ENCODE data around the gene SOAT1.
"Not testable (repeated sequence)": the region's sequence is repeated elsewhere in the genome, so short reads cannot be mapped to it uniquely, and the experiment has no call there.

SOAT1 gene

DNA sequence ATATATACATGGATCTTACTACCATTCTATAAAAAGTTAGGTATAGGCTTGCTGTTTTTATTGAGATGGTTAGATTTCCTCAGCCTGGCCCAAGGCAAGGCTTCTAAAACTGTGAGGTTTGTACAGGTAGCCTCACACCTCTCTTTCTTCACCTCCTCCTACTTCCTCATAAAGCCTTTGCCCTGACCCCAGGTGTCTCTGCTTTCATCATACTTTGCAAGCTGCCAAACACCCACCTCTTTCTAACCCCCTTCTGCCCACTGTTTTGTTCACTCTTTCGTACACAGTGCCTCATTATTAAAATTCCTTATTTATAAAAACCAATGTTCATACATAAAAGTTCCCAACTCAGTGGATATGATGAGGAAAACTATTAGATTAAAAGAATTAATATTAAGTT lies 31.4 kb upstream of the SOAT1 start:
- Histone ChIP-seq H3K4me1 (no peaks in the 10 kb centered on the region), H3K36me3 (no peaks in the 10 kb centered on the region), H3K27ac (no peak overlapping the region), H3K4me3 (no peak overlapping the region), H3K9me3 (no peaks in the 10 kb centered on the region), H3K27me3 (no peaks in the 10 kb centered on the region)
- intact Hi-C loops (cut with DNase I; ENCODE audit: low total_unique reads): no loop called here
- TF ChIP-seq, protein P1, sequence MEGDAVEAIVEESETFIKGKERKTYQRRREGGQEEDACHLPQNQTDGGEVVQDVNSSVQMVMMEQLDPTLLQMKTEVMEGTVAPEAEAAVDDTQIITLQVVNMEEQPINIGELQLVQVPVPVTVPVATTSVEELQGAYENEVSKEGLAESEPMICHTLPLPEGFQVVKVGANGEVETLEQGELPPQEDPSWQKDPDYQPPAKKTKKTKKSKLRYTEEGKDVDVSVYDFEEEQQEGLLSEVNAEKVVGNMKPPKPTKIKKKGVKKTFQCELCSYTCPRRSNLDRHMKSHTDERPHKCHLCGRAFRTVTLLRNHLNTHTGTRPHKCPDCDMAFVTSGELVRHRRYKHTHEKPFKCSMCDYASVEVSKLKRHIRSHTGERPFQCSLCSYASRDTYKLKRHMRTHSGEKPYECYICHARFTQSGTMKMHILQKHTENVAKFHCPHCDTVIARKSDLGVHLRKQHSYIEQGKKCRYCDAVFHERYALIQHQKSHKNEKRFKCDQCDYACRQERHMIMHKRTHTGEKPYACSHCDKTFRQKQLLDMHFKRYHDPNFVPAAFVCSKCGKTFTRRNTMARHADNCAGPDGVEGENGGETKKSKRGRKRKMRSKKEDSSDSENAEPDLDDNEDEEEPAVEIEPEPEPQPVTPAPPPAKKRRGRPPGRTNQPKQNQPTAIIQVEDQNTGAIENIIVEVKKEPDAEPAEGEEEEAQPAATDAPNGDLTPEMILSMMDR (IDR thresholded peaks at IDR 0.05): no peak
- DNase-seq: no peak

DNA sequence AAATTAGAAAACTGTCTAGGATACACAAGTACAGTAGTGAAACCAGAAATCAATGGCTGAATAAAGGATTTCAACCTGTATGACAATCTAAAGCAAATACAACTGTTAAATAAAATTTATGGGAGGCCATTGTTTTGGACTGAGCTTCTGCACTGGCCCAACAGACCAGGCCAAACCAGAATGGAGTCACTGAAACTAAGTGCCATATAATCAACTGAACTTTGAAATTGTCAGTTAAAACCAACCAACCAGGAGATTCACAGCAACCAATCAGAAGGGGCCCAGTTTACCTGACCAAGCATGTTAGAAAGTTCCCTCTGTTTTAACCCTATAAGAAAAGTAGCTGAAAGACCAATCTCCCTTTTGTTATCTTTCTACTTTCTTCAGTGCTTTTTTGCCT lies 30.5 kb upstream of the SOAT1 start:
- no peaks in the 10 kb centered on the region for H3K36me3 ChIP-seq
- TF ChIP-seq, protein P1 (IDR thresholded peaks at IDR 0.05): no peak
- H3K27me3 ChIP-seq: no peaks in the 10 kb centered on the region
- no peaks in the 10 kb centered on the region for H3K4me1 ChIP-seq
- no peak overlapping the region for H3K4me3 ChIP-seq
- H3K27ac ChIP-seq: no peak overlapping the region
- intact Hi-C loops (cut with DNase I; ENCODE audit: low total_unique reads): no loop called here
- no peak for DNase-seq
- H3K9me3 ChIP-seq: no peaks in the 10 kb centered on the region

DNA sequence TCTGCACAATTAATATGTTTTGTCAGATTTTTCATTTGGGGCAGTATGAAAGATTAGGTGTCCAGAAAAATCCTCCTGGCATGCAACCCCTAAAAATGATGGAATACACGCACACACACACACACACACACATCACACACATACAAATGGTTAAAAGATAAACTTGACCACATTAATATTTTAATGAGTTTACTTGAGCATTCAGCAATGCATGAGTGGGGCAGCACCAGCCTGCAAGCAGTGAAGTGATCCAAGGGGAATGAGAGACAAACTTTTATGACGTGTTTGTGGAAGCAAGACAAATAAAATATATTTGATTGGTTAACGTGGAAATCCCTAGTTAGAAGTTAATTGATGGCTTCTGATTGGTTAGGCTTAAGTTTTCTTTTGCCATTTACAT lies 29.1 kb upstream of the SOAT1 start:
- H3K4me3 ChIP-seq: no peak overlapping the region
- intact Hi-C loops (cut with DNase I; ENCODE audit: low total_unique reads): no loop called here
- H3K27me3 ChIP-seq: no peaks in the 10 kb centered on the region
- DNase-seq: no peak
- no peaks in the 10 kb centered on the region for H3K36me3 ChIP-seq
- TF ChIP-seq, protein P1 (IDR thresholded peaks at IDR 0.05): no peak
- no peaks in the 10 kb centered on the region for H3K9me3 ChIP-seq
- no peaks in the 10 kb centered on the region for H3K4me1 ChIP-seq
- H3K27ac ChIP-seq: no peak overlapping the region

DNA sequence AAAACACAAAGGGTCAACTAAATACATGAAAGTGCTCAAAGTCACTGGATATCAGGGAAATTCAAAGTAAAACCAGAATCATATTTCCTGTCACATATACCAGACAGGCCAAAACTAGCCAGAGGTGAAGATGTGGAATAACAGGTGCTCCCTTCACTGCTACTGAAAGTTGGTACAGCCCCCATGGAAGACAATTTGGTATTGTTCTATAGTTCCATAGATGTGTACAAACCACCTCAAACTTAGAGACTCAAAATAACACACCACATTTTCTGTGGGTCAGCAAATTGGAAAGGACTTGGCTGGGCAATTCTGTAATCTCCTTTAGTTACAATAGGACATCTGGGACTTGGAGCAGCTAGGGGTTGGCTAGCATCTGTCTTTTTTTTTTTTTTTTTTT lies 24.5 kb upstream of the SOAT1 start:
- Histone ChIP-seq H3K27ac (no peak overlapping the region), H3K27me3 (no peaks in the 10 kb centered on the region), H3K4me3 (no peak overlapping the region), H3K4me1 (no peaks in the 10 kb centered on the region), H3K9me3 (no peaks in the 10 kb centered on the region), H3K36me3 (no peaks in the 10 kb centered on the region)
- TF ChIP-seq, protein P1 (IDR thresholded peaks at IDR 0.05): no peak
- intact Hi-C loops (cut with DNase I; ENCODE audit: low total_unique reads): no loop called here
- no peak for DNase-seq

DNA sequence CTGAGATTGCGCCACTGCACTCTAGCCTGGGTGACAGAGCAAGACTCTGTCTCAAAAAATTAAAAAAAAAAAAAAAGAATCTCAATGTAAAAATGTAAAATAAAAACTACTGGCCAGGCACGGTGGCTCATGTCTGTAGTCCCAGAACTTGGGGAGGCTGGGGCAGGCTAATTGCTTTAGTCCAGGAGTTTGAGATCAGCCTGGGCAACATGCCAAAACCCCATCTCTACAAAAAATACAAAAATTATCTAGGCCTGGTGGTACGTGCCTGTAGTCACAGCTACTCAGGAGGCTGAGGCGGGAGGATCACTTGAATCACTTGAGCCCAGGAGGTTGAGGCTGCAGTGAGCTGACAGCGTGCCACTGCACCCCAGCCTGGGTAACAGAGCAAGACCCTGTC lies 19.2 kb upstream of the SOAT1 start:
- H3K4me1 ChIP-seq; H3K36me3 ChIP-seq; DNase-seq; H3K4me3 ChIP-seq; H3K27ac ChIP-seq; H3K9me3 ChIP-seq; H3K27me3 ChIP-seq; intact Hi-C loops (cut with DNase I; ENCODE audit: low total_unique reads): not testable (repeated sequence)

DNA sequence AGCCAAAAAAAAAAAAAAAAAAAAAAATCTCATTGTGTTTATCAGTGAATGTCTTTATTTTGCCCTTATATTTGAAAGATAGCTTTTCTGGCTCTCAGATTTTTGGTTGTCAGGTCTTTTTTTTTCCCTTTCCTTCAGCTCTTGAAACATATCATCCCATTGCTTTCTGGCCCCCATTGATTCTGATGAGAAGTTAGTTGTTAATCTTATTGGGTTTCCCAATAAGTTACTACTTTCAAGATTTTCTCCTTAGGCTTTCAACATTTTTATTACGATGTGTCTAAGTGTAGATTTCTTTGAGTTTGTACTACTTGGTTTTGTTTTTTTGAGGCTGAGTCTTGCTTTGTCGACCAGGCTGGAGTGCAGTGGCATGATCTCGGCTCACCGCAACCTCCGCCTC lies 14.7 kb upstream of the SOAT1 start:
- no peak for DNase-seq
- Histone ChIP-seq H3K36me3 (no peaks in the 10 kb centered on the region), H3K27ac (no peak overlapping the region), H3K27me3 (no peaks in the 10 kb centered on the region), H3K4me3 (no peak overlapping the region), H3K9me3 (peaks cover 0 to 12% (median 7%) of the 10 kb centered on the region in 3 donors), H3K4me1 (no peaks in the 10 kb centered on the region)
- intact Hi-C loops (cut with DNase I; ENCODE audit: low total_unique reads): no loop called here
- TF ChIP-seq, protein P1 (IDR thresholded peaks at IDR 0.05): no peak

Measured in tibial artery (tissue), 4 donors.